ENCODE results near the gene HSPBP1. TPM values are rescaled to one million over a fixed set of nuclear protein-coding genes. Genes with fewer than 3 reads are reported as not detected.

The HSPBP1 gene
- total and polyA plus RNA-seq, 9 of the 15 experiments (the other 6 are each of a cell fraction or from before 2014, with no cell fraction given) = 0.83 to 81.3 (median 21.8) TPM

GRCh38 chr19:55270172-55270942 is 9.6 kb downstream of the HSPBP1 start (continued):
- 0 out of 2 replicates have a peak, but pooled peaks have one; percentile 33 for TF ChIP-seq ZNF449 (CRISPR knock-in tag; IDR thresholded peaks at IDR 0.05)
- TF ChIP-seq GABPB2 (CRISPR knock-in tag; conservative IDR thresholded peaks at IDR 0.05) = no peak
- peak; percentile 78 for TF ChIP-seq EP400 (IDR thresholded peaks at IDR 0.05)
- TF ChIP-seq MEF2A (IDR thresholded peaks at IDR 0.05; ENCODE audit: control insufficient read depth, low read depth, low read length) = no peak
- peak in 1 of 2 experiments; percentile 36; a peak in 3 of 4 replicates for TF ChIP-seq MLLT1 (IDR thresholded peaks at IDR 0.05)
- peak; percentile 72; the same call in 1 of the 2 replicates for TF ChIP-seq CBX1 (IDR thresholded peaks at IDR 0.05; ENCODE audit: low read depth)
- TF ChIP-seq SOX6 (IDR thresholded peaks at IDR 0.05) = peak; percentile 62
- no peak for TF ChIP-seq TRIM25 (IDR thresholded peaks at IDR 0.05; ENCODE audit: borderline replicate concordance)
